ENCODE results near the gene MRPL28. TPM values are rescaled to one million over a fixed set of nuclear protein-coding genes. Genes with fewer than 3 reads are reported as not detected.

The MRPL28 gene
- total RNA-seq, 1 experiment from 2014 or later: 140 TPM

GRCh38 chr16:407253-407652 lies 36.9 kb upstream of the MRPL28 start:
- no TSS peak for BruUV-seq (replicated peaks)
- CTCF ChIA-PET: no interaction called here
- DNase-seq (ENCODE audit: low read depth, low spot score) (no peak), ATAC-seq (0 out of 2 replicates have a peak, but pooled peaks have one; percentile 15)
- TF ChIP-seq REST (IDR thresholded peaks at IDR 0.05; ENCODE audit: insufficient read depth in 1 of 2, low read depth in 2 of 2, low read length in 1 of 2) (no peak), TCF7L2 (IDR thresholded peaks at IDR 0.05; ENCODE audit: low read depth, low read length) (no peak), SIN3A (IDR thresholded peaks at IDR 0.05; ENCODE audit: borderline replicate concordance, insufficient read depth, low read depth, low read length) (no peak), POLR2AphosphoS5 (IDR thresholded peaks at IDR 0.05; ENCODE audit: low read depth, low read length) (no peak)
- TF ChIP-seq, protein P1, sequence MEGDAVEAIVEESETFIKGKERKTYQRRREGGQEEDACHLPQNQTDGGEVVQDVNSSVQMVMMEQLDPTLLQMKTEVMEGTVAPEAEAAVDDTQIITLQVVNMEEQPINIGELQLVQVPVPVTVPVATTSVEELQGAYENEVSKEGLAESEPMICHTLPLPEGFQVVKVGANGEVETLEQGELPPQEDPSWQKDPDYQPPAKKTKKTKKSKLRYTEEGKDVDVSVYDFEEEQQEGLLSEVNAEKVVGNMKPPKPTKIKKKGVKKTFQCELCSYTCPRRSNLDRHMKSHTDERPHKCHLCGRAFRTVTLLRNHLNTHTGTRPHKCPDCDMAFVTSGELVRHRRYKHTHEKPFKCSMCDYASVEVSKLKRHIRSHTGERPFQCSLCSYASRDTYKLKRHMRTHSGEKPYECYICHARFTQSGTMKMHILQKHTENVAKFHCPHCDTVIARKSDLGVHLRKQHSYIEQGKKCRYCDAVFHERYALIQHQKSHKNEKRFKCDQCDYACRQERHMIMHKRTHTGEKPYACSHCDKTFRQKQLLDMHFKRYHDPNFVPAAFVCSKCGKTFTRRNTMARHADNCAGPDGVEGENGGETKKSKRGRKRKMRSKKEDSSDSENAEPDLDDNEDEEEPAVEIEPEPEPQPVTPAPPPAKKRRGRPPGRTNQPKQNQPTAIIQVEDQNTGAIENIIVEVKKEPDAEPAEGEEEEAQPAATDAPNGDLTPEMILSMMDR (IDR thresholded peaks at IDR 0.05): no peak
- Histone ChIP-seq H3K9me3 (ENCODE audit: control insufficient read depth, insufficient read depth, low read depth, low read length) (no peaks in the 10 kb centered on the region), H3K27ac (ENCODE audit: low read length) (no peak overlapping the region), H3K36me3 (ENCODE audit: control insufficient read depth, insufficient read depth, low read length) (no peaks in the 10 kb centered on the region; the same call in 1 of the 2 replicates), H3K27me3 (ENCODE audit: control insufficient read depth, insufficient read depth, low read length) (no peaks in the 10 kb centered on the region), H3K4me3 (ENCODE audit: low read depth in 2 of 2, low read length in 2 of 2) (no peak overlapping the region), H3K4me1 (ENCODE audit: control insufficient read depth, insufficient read depth, low read length) (peaks cover 3% of the 10 kb centered on the region; the same call in 1 of the 2 replicates)
- in situ Hi-C loops (cut with HindIII; ENCODE audit: low pct_unique_long_range_greater_than_20kb, low sequenced_read_pairs): no loop called here
- intact Hi-C loops (cut with micrococcal nuclease; ENCODE audit: unreplicated experiment): no loop called here
- POLR2A ChIA-PET: no interaction called here

GRCh38 chr16:405548-406506 lies 35.5 kb upstream of the MRPL28 start:
- Histone ChIP-seq H3K4me3 (ENCODE audit: low read depth in 2 of 2, low read length in 2 of 2) (no peak overlapping the region), H3K4me1 (ENCODE audit: control insufficient read depth, insufficient read depth, low read length) (peaks cover 3% of the 10 kb centered on the region; the same call in 1 of the 2 replicates), H3K9me3 (ENCODE audit: control insufficient read depth, insufficient read depth, low read depth, low read length) (no peaks in the 10 kb centered on the region), H3K36me3 (ENCODE audit: control insufficient read depth, insufficient read depth, low read length) (no peaks in the 10 kb centered on the region; the same call in 1 of the 2 replicates), H3K27me3 (ENCODE audit: control insufficient read depth, insufficient read depth, low read length) (no peaks in the 10 kb centered on the region), H3K27ac (ENCODE audit: low read length) (no peak overlapping the region; the same call in 1 of the 2 replicates)
- intact Hi-C loops (cut with micrococcal nuclease; ENCODE audit: unreplicated experiment): no loop called here
- in situ Hi-C loops (cut with HindIII; ENCODE audit: low pct_unique_long_range_greater_than_20kb, low sequenced_read_pairs): no loop called here
- ATAC-seq: no peak
- no peak for TF ChIP-seq SIN3A (IDR thresholded peaks at IDR 0.05; ENCODE audit: borderline replicate concordance, insufficient read depth, low read depth, low read length)
- no peak for TF ChIP-seq TCF7L2 (IDR thresholded peaks at IDR 0.05; ENCODE audit: low read depth, low read length)
- TF ChIP-seq, protein P1 (IDR thresholded peaks at IDR 0.05): no peak
- TF ChIP-seq POLR2AphosphoS5 (IDR thresholded peaks at IDR 0.05; ENCODE audit: low read depth, low read length): no peak
- TF ChIP-seq REST (IDR thresholded peaks at IDR 0.05; ENCODE audit: insufficient read depth in 1 of 2, low read depth in 2 of 2, low read length in 1 of 2): no peak
- DNase-seq (ENCODE audit: low read depth, low spot score): no peak
- CTCF ChIA-PET: no interaction called here
- POLR2A ChIA-PET: interaction anchor here (0.6 kb wide), 1 partner anchor 39 kb away, joined by 5 read pairs; no protein-coding TSS in a partner anchor
- BruUV-seq (replicated peaks): TSS peak; percentile 14
